ENCODE results near the gene NUP210L. TPM values are rescaled to one million over a fixed set of nuclear protein-coding genes. Genes with fewer than 3 reads are reported as not detected.

Gene NUP210L
- total RNA-seq, 1 donor, result under 0.01 TPM

DNA sequence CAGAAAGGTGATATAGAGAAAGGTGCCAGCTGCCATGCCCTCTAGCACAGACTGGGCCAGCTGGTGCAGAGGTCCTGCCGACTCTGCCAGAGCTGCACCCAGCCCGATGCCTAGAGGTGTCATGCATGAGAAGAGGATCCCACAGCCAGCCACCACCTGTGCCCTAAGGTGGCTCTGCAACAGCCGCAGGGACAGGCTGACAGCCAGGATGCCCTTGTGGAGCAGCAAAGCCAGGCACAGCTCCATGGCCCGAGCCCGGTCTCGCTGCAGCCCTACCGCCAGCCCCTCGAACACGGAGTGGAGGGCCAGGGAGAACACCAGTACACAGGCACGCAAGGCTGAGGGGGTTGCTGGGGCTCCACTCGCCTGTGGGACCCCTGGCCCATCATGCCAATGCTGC lies 194.7 kb downstream of the NUP210L start:
- no peak for DNase-seq (ENCODE audit: insufficient read length, low spot score, missing footprints)
- no peak overlapping the region for H3K4me2 ChIP-seq (ENCODE audit: insufficient read depth, low read length)
- H3K27me3 ChIP-seq (ENCODE audit: insufficient read depth, low read length), result no peaks in the 10 kb centered on the region
- no peaks in the 10 kb centered on the region for H3K9me3 ChIP-seq (ENCODE audit: low read depth, low read length)
- H3K36me3 ChIP-seq (ENCODE audit: insufficient read depth, low read length), result peaks cover 14% of the 10 kb centered on the region
- TF ChIP-seq, protein P1, sequence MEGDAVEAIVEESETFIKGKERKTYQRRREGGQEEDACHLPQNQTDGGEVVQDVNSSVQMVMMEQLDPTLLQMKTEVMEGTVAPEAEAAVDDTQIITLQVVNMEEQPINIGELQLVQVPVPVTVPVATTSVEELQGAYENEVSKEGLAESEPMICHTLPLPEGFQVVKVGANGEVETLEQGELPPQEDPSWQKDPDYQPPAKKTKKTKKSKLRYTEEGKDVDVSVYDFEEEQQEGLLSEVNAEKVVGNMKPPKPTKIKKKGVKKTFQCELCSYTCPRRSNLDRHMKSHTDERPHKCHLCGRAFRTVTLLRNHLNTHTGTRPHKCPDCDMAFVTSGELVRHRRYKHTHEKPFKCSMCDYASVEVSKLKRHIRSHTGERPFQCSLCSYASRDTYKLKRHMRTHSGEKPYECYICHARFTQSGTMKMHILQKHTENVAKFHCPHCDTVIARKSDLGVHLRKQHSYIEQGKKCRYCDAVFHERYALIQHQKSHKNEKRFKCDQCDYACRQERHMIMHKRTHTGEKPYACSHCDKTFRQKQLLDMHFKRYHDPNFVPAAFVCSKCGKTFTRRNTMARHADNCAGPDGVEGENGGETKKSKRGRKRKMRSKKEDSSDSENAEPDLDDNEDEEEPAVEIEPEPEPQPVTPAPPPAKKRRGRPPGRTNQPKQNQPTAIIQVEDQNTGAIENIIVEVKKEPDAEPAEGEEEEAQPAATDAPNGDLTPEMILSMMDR (IDR thresholded peaks at IDR 0.05; ENCODE audit: extremely low read depth, low read depth, low read length), result no peak
- peaks cover 50% of the 10 kb centered on the region for H3K79me2 ChIP-seq (ENCODE audit: insufficient read depth, low read length)
- H3K4me1 ChIP-seq (ENCODE audit: insufficient read depth, low read length), result peaks cover 37% of the 10 kb centered on the region
- no peak overlapping the region for H3K4me3 ChIP-seq (ENCODE audit: insufficient read depth, low read length)
- H2AFZ ChIP-seq (ENCODE audit: low read length), result no peak overlapping the region
- no peak overlapping the region for H3K27ac ChIP-seq (ENCODE audit: low read depth, low read length)
- H4K20me1 ChIP-seq (ENCODE audit: insufficient read depth, low read length), result peaks cover 25% of the 10 kb centered on the region

DNA sequence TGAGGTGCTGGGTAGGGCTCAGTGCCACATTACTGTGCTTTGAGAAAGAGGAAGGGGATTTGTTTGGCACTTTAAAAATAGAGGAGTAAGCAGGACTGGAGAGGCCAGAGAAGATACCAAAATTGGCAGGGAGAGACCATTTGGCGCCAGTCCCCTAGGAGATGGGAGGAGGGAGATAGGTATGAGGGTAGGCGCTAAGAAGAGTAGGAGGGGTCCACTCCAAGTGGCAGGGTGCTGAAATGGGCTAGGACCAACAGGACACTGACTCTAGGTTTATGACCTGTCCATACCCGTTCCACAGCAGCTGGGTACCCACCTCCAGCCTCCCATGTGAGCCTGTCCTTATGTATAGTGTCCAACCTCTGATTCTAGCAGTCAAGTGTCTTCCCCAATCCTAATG lies 195.4 kb downstream of the NUP210L start:
- TF ChIP-seq, protein P1 (IDR thresholded peaks at IDR 0.05; ENCODE audit: extremely low read depth, low read depth, low read length), result no peak
- H2AFZ ChIP-seq (ENCODE audit: low read length), result no peak overlapping the region
- peaks cover 17% of the 10 kb centered on the region for H3K36me3 ChIP-seq (ENCODE audit: insufficient read depth, low read length)
- no peak overlapping the region for H3K4me3 ChIP-seq (ENCODE audit: insufficient read depth, low read length)
- H3K27ac ChIP-seq (ENCODE audit: low read depth, low read length), result no peak overlapping the region
- peaks cover 31% of the 10 kb centered on the region for H4K20me1 ChIP-seq (ENCODE audit: insufficient read depth, low read length)
- no peak overlapping the region for H3K4me2 ChIP-seq (ENCODE audit: insufficient read depth, low read length)
- peaks cover 37% of the 10 kb centered on the region for H3K4me1 ChIP-seq (ENCODE audit: insufficient read depth, low read length)
- H3K9me3 ChIP-seq (ENCODE audit: low read depth, low read length), result no peaks in the 10 kb centered on the region
- H3K79me2 ChIP-seq (ENCODE audit: insufficient read depth, low read length), result peaks cover 58% of the 10 kb centered on the region
- peak; percentile 31 for DNase-seq (ENCODE audit: insufficient read length, low spot score, missing footprints)
- H3K27me3 ChIP-seq (ENCODE audit: insufficient read depth, low read length), result no peaks in the 10 kb centered on the region

DNA sequence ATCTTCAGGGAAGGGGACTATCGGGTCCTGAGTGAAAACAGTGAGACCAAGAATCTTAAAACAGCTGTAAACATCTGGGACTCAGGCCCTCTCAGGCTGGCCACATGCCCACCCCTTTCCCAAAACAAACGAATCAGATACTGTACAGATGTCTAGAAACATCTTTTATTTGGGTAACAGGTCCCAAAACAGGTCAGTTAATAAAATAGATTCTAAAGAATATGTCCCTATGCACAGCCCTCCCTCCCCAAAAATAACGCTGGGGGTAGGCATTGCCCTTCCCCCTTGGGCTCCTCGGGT lies 196.0 kb downstream of the NUP210L start:
- Histone ChIP-seq H3K4me2 (ENCODE audit: insufficient read depth, low read length) (peak overlapping the region; percentile 88), H3K27me3 (ENCODE audit: insufficient read depth, low read length) (no peaks in the 10 kb centered on the region), H3K36me3 (ENCODE audit: insufficient read depth, low read length) (peaks cover 19% of the 10 kb centered on the region), H2AFZ (ENCODE audit: low read length) (peak overlapping the region; percentile 69), H4K20me1 (ENCODE audit: insufficient read depth, low read length) (peaks cover 34% of the 10 kb centered on the region), H3K4me3 (ENCODE audit: insufficient read depth, low read length) (peak overlapping the region; percentile 96), H3K9me3 (ENCODE audit: low read depth, low read length) (no peaks in the 10 kb centered on the region), H3K27ac (ENCODE audit: low read depth, low read length) (no peak overlapping the region), H3K79me2 (ENCODE audit: insufficient read depth, low read length) (peaks cover 62% of the 10 kb centered on the region), H3K4me1 (ENCODE audit: insufficient read depth, low read length) (peaks cover 33% of the 10 kb centered on the region)
- TF ChIP-seq, protein P1 (IDR thresholded peaks at IDR 0.05; ENCODE audit: extremely low read depth, low read depth, low read length), result no peak
- DNase-seq (ENCODE audit: insufficient read length, low spot score, missing footprints), result peak; percentile 51

DNA sequence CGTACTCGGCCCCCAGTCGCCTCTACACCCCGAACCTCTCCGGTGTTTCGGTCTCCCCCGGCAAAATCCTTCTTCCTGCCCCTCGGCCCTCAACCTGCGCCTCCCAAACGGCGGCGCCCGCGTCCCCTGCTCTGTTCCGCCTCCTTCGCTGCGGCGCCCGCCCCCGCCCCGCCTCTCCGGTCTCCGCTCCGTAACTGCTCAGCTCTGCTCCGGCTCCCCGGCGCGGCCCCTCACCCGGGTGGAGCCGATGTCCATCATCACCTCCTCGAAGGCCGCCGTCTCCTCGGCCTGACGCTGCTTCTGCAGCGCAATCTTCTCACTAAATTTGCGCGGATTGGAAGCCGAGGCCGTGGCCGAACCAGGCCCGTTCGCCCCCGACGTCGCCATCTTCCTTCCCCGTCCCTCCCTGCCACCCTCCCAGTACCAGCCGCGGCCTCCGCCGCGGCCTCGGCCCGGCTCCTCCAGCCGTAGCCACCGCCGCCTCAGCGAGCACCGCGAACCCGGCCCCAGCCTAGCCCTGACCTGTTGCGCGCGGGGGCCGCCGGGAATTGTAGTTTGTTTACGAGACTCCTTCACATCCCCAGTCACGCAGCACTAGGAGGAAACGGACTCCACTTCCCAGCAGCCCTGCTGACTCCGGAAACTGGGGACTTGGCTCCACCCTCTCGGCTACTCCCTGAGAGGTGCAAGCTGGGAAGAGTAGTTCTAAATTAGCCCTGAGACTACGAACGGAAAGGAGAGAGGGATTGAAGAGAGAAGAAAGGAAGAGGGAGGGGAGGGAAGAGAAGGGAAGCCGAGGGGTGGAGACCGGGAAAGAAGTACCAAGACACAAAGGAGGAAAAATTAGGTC lies 196.5 kb downstream of the NUP210L start, which contains the start of gene CRTC2:
CRTC2 (minus strand) TSS at position 502 of the 850 bp plus-strand sequence; CDS start at position 387, 115 bp downstream.
- H3K4me1 ChIP-seq (ENCODE audit: insufficient read depth, low read length), result peaks cover 30% of the 10 kb centered on the region
- peak within 1 kb of the TSS; percentile 88 for H3K4me2 ChIP-seq (ENCODE audit: insufficient read depth, low read length)
- H3K79me2 ChIP-seq (ENCODE audit: insufficient read depth, low read length), result peaks cover 65% of the 10 kb centered on the region
- DNase-seq (ENCODE audit: insufficient read length, low spot score, missing footprints), result peak; percentile 99
- peak within 1 kb of the TSS; percentile 63 for H3K27ac ChIP-seq (ENCODE audit: low read depth, low read length)
- H4K20me1 ChIP-seq (ENCODE audit: insufficient read depth, low read length), result peaks cover 39% of the 10 kb centered on the region
- TF ChIP-seq, protein P1 (IDR thresholded peaks at IDR 0.05; ENCODE audit: extremely low read depth, low read depth, low read length), result no peak
- H3K36me3 ChIP-seq (ENCODE audit: insufficient read depth, low read length), result peaks cover 23% of the 10 kb centered on the region
- H3K9me3 ChIP-seq (ENCODE audit: low read depth, low read length), result no peaks in the 10 kb centered on the region
- H2AFZ ChIP-seq (ENCODE audit: low read length), result peak within 1 kb of the TSS; percentile 88
- H3K4me3 ChIP-seq (ENCODE audit: insufficient read depth, low read length), result peak within 1 kb of the TSS; percentile 96
- H3K27me3 ChIP-seq (ENCODE audit: insufficient read depth, low read length), result no peaks in the 10 kb centered on the region

Data from osteoblast (primary cell).